ENCODE results near the gene HHEX. TPM values are rescaled to one million over a fixed set of nuclear protein-coding genes. Genes with fewer than 3 reads are reported as not detected.

Gene HHEX
- total RNA-seq, 4 donors from 2014 or later = 2.8 to 10.6 (median 5.9) TPM

DNA sequence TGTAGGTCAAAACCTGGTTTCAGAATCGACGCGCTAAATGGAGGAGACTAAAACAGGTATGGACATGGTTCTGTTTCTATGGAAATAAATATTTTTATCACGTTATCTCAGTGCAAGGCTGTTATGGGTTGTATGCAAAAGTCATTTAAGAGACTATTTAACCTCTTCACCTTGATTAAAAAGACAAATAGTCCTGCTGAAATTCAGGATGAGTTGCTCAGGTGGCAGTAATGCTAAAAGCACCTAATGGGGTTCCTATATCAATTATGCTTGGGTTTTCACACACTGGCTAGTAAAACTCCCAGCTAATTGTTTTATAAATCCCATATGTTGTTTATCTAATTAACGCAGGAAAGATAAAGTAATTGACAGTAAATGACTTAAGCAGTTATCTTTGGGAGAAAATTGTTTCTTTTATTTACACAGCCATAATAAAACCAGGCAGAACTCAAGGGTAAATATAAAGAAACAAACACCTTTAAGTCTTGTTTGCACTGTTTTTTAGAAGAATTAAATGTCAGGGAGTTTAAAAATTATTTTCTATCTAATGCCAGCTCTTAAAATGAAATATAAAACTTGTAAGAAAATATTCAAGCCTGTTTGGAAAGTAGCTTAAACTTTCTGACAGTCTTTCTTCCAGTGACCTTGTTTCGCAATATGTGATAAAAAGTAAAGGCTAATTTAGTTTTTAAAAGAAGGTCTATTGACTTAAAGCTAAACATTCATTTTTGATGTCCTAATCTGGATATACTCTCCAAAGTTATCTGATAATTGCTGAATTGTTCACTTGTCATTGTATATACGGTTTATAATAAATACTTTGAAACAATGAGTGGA is 3.2 kb downstream of the HHEX start:
- Histone ChIP-seq H3K27ac (peak overlapping the region in 1 of 4 donors; percentile 92), H3K36me3 (peaks cover 0 to 5% of the 10 kb centered on the region in 2 donors), H3K4me1 (peaks cover 0 to 58% (median 0%) of the 10 kb centered on the region in 3 donors), H3K9me3 (no peaks in the 10 kb centered on the region), H3K4me3 (peak overlapping the region in 1 of 2 donors; percentile 76), H3K27me3 (peaks cover 53% of the 10 kb centered on the region)
- 45 to 63% methylated on average over 5 to 7 of the region's 7 CpGs for WGBS, 2 donors (ENCODE audit: low coverage in 1 of 2)
- no peak for TF ChIP-seq POLR2A (IDR thresholded peaks at IDR 0.05)
- no peak for TF ChIP-seq CTCF (IDR thresholded peaks at IDR 0.05)
- TF ChIP-seq POLR2AphosphoS5 (IDR thresholded peaks at IDR 0.05) = no peak
- ATAC-seq = no peak

GRCh38 chr10:92693534-92693893 is 3.8 kb downstream of the HHEX start:
- peaks cover 53% of the 10 kb centered on the region for H3K27me3 ChIP-seq
- TF ChIP-seq POLR2A (IDR thresholded peaks at IDR 0.05) (no peak), CTCF (IDR thresholded peaks at IDR 0.05) (no peak), POLR2AphosphoS5 (IDR thresholded peaks at IDR 0.05) (no peak), EP300 (IDR thresholded peaks at IDR 0.05) (no peak)
- peaks cover 0 to 5% of the 10 kb centered on the region in 2 donors for H3K36me3 ChIP-seq
- WGBS, 2 donors (ENCODE audit: low coverage in 1 of 2) = 56 to 75% methylated on average over 1 of the region's 1 CpG
- no peaks in the 10 kb centered on the region for H3K9me3 ChIP-seq
- H3K4me1 ChIP-seq = peaks cover 0 to 53% (median 0%) of the 10 kb centered on the region in 3 donors
- ATAC-seq = no peak
- H3K27ac ChIP-seq = no peak overlapping the region
- H3K4me3 ChIP-seq = no peak overlapping the region

DNA sequence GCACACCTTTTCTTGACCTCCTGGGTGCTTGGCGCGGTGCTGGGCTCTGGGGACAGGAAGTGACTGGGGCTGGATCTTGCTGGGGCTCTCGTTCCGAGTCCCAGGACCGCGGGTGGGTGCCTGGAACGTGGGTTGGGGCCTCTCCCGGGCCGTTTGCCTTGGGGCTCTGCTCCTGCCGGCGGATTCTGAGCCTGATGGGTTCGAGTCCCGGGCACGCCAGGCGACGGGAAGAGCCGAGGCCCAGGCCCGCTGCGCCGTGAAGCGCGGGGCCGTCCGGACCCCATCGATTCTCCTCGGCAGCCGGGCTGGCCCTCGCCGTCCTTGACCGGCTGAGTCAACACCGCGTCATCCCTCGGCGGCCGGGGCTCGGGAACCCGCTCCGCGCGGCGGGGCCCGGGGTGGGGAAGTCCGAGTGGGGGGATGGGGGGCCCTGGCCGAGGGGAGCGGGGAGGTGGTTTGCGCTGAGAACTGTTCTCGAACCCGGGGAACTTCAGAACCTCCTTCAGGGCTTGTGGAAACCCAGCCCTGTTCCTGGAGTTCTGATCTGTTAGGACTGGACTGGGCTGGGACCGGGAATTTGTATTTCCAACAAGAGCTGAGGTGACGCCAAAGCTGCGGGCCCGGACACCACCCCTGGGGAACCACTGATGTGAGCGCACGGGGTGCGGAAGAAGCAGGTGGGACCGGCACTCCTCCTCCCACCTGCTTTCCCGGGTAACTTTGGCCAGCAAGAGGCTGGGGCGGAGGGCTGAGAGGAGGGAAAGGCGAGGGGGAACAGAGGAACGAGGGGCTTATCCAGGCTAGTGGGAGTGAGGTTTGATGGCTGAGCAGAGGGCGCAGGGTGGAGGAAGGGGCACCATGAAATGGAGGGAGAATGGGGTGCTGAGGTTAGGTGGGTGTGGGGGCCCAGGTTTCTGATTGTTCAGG is 6.2 kb downstream of the HHEX start:
- peaks cover 0 to 5% of the 10 kb centered on the region in 2 donors for H3K36me3 ChIP-seq
- peak overlapping the region in 1 of 2 donors; percentile 38 for H3K4me3 ChIP-seq
- TF ChIP-seq EP300 (IDR thresholded peaks at IDR 0.05) = no peak
- no peak for TF ChIP-seq CTCF (IDR thresholded peaks at IDR 0.05)
- TF ChIP-seq POLR2A (IDR thresholded peaks at IDR 0.05) = no peak
- TF ChIP-seq POLR2AphosphoS5 (IDR thresholded peaks at IDR 0.05) = no peak
- no peaks in the 10 kb centered on the region for H3K9me3 ChIP-seq
- 51 to 53% methylated on average over 3 to 9 of the region's 61 CpGs for WGBS, 2 donors (ENCODE audit: low coverage in 1 of 2)
- peaks cover 0 to 48% (median 3%) of the 10 kb centered on the region in 3 donors for H3K4me1 ChIP-seq
- peak; percentile 44 for ATAC-seq
- H3K27ac ChIP-seq = peak overlapping the region in 2 of 4 donors; percentile 38 to 75
- H3K27me3 ChIP-seq = peaks cover 32% of the 10 kb centered on the region

- WGBS, 2 donors (ENCODE audit: low coverage in 1 of 2) = 81 to 83% methylated on average over 2 to 7 of the region's 7 CpGs
- TF ChIP-seq CTCF (IDR thresholded peaks at IDR 0.05) = no peak
- no peak for TF ChIP-seq POLR2AphosphoS5 (IDR thresholded peaks at IDR 0.05)
- TF ChIP-seq POLR2A (IDR thresholded peaks at IDR 0.05) = no peak
- TF ChIP-seq EP300 (IDR thresholded peaks at IDR 0.05) = no peak
- ATAC-seq = no peak
- Histone ChIP-seq H3K27me3 (peaks cover 24% of the 10 kb centered on the region), H3K9me3 (no peaks in the 10 kb centered on the region), H3K27ac (peak overlapping the region in 2 of 4 donors; percentile 38 to 75), H3K4me3 (no peak overlapping the region), H3K36me3 (peaks cover 0 to 5% of the 10 kb centered on the region in 2 donors), H3K4me1 (peaks cover 0 to 39% (median 3%) of the 10 kb centered on the region in 3 donors)
Measured at GRCh38 chr10:92696606-92697383, 7.0 kb downstream of the HHEX start.
